Smooth muscle cell of bladder (primary cell): Measurements from ENCODE around the gene NRIP3. TPM values are rescaled to one million over a fixed set of nuclear protein-coding genes. Genes with fewer than 3 reads are reported as not detected.

ENCODE experiments used
- total RNA-seq: library from RNA; depleted of rRNA; stranded (reverse); fragments of >200 nt; gene quantifications from 2 replicates; pipeline ENCODE4 v1.2.3, GENCODE V29; 2014

NRIP3 gene
- total RNA-seq, result 7.0 and 8.0 TPM in 2 replicates

DNA sequence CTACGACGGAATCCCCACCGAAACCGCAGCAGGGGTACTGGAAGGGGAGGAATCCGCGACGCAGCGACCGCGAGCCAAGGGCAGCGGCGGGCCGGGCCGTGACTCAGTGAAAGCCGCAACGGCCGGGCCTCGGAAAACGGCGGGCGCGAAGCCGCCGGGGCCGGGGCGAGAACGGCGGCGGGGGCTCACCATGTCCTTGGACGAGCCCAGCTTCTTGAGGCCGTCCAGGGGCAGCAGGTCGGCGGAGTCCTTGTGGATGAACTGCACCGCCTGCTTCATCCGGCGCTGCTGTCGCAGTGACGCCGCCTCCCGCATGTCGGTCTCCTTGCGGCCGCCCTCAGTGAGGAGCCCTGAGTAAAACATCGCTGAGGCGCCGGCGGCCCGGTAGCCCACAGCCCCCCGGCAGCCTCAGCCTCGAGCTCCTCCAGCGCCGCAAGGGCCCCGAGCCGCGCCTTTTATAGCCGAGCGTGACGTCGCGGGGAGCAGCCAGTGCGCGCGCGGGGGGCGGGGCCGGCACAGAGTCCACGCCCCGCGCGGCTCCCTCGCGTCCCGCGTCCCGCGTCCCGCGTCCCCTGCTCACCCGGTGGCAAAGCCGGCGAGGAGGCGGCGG is at the start of gene NRIP3:
Gene NRIP3 (minus strand): TSS at position 429 of the 610 bp plus-strand sequence. CDS start 66 bp downstream, at position 363.

DNA sequence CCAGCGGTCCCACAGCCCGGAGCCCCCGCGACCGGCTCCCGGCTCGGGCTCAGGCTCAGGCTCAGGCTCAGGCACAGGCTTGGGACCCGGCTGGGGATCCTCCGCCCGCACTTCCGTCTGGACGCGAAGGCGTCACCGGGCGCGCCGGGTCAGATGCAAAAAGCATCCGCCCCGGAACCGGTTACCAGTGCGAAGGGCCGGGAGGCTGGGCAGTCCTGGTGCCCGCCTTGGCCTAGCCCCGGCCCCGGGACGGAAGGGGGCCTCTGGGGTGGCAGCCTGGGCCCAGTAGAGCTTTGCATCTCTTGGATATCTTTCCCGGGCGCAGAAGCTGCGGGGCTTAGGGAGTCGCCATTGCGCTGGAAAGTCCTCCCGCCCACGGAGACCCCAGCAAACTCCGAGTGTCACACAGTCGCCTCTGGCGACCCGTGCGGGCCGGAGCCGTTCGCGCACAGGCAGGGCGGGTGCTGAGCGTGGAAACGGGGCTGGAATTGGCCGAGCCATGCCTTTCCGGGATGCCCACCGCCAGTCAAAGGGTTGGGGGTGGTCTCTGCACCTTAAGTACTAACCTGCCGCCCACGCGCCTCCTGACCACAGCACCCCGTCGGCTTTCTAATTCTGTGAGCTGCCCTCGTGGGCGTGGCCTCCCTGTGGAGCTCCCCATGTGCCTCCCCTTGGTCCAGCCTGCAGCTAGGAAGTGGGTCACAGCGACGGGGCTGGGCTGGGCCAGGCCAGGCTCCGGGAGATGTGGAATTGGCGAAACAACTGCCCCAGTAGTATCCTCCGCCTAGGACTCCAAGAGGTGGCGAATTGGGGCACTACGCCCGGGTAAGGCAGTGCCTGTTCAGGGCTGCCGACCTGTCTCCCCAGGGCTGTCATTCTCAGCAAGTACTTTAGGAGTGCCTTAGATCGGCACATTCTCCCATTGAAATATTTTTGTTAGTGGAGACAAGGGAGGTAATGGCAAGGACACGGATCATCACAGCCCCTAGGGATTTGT is 39.2 kb downstream of the NRIP3 start, which contains the start of gene TMEM9B:
Gene TMEM9B (minus strand): TSS at position 119 of the 997 bp plus-strand sequence. CDS start 129 bp downstream, outside the sequence.

DNA sequence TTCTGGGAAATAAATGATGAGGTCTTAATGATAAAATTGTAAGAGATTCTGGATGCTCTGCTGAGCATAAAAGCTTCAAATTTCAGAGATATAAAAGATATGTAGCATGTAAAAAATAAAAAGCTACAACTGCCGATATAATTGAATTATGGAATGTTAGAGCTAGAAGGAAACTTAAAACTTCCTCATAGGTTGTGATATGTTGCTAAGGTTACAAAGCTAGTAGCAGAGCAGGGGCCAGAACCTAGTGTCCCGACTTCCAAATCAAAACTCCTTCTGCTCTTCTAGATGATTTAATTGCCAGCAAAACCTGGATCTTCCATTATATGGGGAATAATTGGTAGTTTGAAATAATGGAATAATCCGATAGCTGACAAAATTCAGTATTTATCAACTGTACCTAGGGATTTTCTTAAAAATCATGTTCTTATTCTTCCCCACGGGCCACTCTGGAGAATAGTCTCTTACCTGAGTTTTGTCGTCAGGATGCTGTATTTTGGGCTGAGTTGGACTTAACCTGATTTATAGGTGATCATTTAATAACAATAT is 61.2 kb downstream of the NRIP3 start, which contains the start of gene ASCL3:
Gene ASCL3 (minus strand): TSS at position 499 of the 549 bp plus-strand sequence. CDS start 4,855 bp downstream, outside the sequence.

DNA sequence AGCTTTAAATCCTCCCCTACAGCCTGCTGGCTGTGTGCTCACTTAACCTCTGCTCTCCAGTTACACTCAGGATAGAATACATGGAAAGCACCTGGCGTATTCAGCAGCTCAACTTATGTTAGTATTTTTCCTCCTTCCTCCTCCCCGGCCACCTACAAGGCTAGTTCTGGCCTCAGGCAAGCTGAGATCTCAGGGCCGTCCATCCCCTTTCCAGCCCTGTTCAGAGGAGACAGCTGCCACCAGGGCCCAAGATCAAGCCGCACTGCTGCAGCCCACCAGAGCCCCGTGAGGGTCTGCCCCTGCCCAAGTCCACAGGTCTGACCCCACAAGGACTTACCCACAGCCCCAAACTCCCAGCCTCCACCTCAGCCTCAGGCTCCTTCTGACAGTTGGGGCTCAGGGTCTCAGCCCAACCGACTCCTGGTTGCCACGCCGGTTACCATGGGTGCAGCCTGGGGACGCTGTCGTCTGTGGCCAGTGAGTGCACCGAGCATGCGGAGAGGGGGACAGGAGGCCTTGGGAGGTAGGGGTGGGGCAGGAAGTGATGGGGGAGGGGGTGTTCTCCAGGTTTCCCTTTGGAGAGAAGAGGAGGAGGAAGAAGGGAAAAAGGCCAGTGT is 71.1 kb downstream of the NRIP3 start, which contains the start of gene C11orf16:
Gene C11orf16 (minus strand): TSS at position 384 of the 617 bp plus-strand sequence. CDS start 639 bp downstream, outside the sequence.

Other genes with a start within 250 kb of the NRIP3 start
- gene AKIP1, start 92.8 kb downstream of the NRIP3 start, total RNA-seq, result 33.6 and 37.7 TPM in 2 replicates
- gene C11orf16, start 71.1 kb downstream of the NRIP3 start, total RNA-seq, result not detected in 2 replicates
- not detected in 2 replicates for gene ASCL3, start 61.0 kb downstream of the NRIP3 start, total RNA-seq
- 34.8 and 48.8 TPM in 2 replicates for gene TMEM9B, start 39.6 kb downstream of the NRIP3 start, total RNA-seq
- 1.7 and 4.4 TPM in 2 replicates for gene SCUBE2, start 87.6 kb upstream of the NRIP3 start, total RNA-seq